ENCODE data around the gene PRSS50. TPM values are rescaled to one million over a fixed set of nuclear protein-coding genes. Genes with fewer than 3 reads are reported as not detected.

PRSS50 gene
- total RNA-seq, 4 donors from 2014 or later, result 0.31 to 0.54 TPM; not detected in 2

DNA sequence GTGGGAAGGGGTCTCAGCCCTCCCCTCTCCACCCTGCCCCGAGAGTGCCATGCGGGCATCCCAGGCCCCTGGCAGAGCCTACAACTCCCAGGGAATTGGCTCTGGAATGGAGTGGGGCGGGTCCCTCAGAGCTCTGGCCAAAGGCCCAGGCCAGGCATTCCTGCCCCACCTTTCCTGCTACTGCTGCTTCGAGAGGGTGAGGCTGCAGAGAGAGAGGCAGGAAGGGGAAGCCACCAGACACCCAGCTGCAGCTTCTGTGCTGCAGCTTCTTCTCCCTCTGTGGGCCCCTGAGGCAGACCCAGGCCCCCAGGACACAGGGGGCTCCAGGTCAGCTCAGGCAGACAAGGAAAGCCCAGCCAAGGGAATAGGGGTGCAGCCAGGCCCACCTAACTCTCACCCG, 26.9 kb downstream of the PRSS50 start:
- H3K27me3 ChIP-seq, result no peaks in the 10 kb centered on the region
- H3K27ac ChIP-seq, result no peak overlapping the region
- WGBS, 2 donors (ENCODE audit: low coverage in 1 of 2), result no CpG with 5 or more reads among the region's 5 CpGs
- no peak for ATAC-seq
- peaks cover 0 to 28% of the 10 kb centered on the region in 2 donors for H3K36me3 ChIP-seq
- no peak for TF ChIP-seq EP300 (IDR thresholded peaks at IDR 0.05)
- TF ChIP-seq POLR2A (IDR thresholded peaks at IDR 0.05), result no peak
- TF ChIP-seq, protein P1, sequence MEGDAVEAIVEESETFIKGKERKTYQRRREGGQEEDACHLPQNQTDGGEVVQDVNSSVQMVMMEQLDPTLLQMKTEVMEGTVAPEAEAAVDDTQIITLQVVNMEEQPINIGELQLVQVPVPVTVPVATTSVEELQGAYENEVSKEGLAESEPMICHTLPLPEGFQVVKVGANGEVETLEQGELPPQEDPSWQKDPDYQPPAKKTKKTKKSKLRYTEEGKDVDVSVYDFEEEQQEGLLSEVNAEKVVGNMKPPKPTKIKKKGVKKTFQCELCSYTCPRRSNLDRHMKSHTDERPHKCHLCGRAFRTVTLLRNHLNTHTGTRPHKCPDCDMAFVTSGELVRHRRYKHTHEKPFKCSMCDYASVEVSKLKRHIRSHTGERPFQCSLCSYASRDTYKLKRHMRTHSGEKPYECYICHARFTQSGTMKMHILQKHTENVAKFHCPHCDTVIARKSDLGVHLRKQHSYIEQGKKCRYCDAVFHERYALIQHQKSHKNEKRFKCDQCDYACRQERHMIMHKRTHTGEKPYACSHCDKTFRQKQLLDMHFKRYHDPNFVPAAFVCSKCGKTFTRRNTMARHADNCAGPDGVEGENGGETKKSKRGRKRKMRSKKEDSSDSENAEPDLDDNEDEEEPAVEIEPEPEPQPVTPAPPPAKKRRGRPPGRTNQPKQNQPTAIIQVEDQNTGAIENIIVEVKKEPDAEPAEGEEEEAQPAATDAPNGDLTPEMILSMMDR (IDR thresholded peaks at IDR 0.05), result no peak
- no peak for TF ChIP-seq POLR2AphosphoS5 (IDR thresholded peaks at IDR 0.05)
- H3K4me3 ChIP-seq, result no peak overlapping the region
- H3K9me3 ChIP-seq, result no peaks in the 10 kb centered on the region
- peaks cover 0 to 62% (median 29%) of the 10 kb centered on the region in 3 donors for H3K4me1 ChIP-seq

DNA sequence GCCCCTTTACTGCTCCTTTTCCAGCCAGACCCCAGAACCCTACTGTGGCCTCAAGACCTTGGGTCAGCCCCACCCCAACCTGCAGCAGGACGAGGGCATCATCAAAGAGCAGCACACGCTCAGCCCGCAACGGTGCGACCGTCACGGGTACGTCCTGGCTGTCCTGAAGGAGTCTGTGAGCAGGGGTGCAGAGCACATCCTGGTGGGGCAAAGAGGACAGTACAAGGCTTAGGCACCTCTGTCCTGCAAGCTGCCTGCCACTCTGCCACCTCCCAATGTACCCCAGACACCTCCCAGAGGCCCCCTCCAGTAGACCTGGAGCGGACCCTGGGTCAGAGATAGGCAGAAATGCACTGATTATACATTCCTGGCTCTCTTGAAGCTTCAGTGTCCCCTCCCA, 32.2 kb downstream of the PRSS50 start:
- no peak overlapping the region for H3K4me3 ChIP-seq
- WGBS, 2 donors (ENCODE audit: low coverage in 1 of 2), result 84% methylated on average over 5 of the region's 9 CpGs; no CpG with 5 or more reads in 1 of the 2 donors
- ATAC-seq, result no peak
- no peaks in the 10 kb centered on the region for H3K9me3 ChIP-seq
- peaks cover 0 to 10% (median 0%) of the 10 kb centered on the region in 3 donors for H3K4me1 ChIP-seq
- peaks cover 0 to 72% of the 10 kb centered on the region in 2 donors for H3K36me3 ChIP-seq
- H3K27ac ChIP-seq, result no peak overlapping the region
- H3K27me3 ChIP-seq, result no peaks in the 10 kb centered on the region
- TF ChIP-seq POLR2A (IDR thresholded peaks at IDR 0.05), result no peak
- no peak for TF ChIP-seq POLR2AphosphoS5 (IDR thresholded peaks at IDR 0.05)
- TF ChIP-seq EP300 (IDR thresholded peaks at IDR 0.05), result no peak
- TF ChIP-seq, protein P1 (IDR thresholded peaks at IDR 0.05), result no peak

- WGBS, 2 donors (ENCODE audit: low coverage in 1 of 2), result 100% methylated on average over 1 of the region's 2 CpGs; no CpG with 5 or more reads in 1 of the 2 donors
- H3K27ac ChIP-seq, result no peak overlapping the region
- H3K4me1 ChIP-seq, result peaks cover 0 to 4% (median 0%) of the 10 kb centered on the region in 3 donors
- H3K36me3 ChIP-seq, result peaks cover 0 to 77% of the 10 kb centered on the region in 2 donors
- H3K4me3 ChIP-seq, result no peak overlapping the region
- H3K27me3 ChIP-seq, result no peaks in the 10 kb centered on the region
- TF ChIP-seq POLR2A (IDR thresholded peaks at IDR 0.05), result no peak
- TF ChIP-seq, protein P1 (IDR thresholded peaks at IDR 0.05), result no peak
- TF ChIP-seq POLR2AphosphoS5 (IDR thresholded peaks at IDR 0.05), result no peak
- TF ChIP-seq EP300 (IDR thresholded peaks at IDR 0.05), result no peak
- no peak for ATAC-seq
- H3K9me3 ChIP-seq, result no peaks in the 10 kb centered on the region
Measured at GRCh38 chr3:46684891-46685290, 32.8 kb downstream of the PRSS50 start.

DNA sequence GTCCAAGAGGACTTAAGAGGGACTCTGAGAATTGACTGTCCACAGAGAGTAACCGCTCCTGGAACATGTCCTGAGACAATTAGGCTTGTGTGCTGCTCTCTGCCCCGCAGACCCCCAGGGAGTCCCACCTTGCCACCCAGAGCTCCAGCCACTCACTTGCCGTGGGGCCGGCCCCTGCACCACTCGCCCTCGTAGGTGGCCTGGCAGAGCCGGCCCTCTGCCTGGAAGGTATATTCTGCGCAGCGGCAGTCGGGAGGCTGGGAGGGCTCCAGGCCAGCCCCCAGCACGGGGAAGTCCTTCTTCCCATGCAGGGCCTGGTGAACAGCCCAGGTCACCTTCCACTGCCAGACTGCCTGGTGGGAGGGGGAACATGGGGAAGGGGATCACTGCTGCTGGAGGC, 34.7 kb downstream of the PRSS50 start:
- Histone ChIP-seq H3K4me1 (no peaks in the 10 kb centered on the region), H3K9me3 (no peaks in the 10 kb centered on the region), H3K36me3 (peaks cover 0 to 73% of the 10 kb centered on the region in 2 donors), H3K4me3 (no peak overlapping the region), H3K27ac (no peak overlapping the region), H3K27me3 (no peaks in the 10 kb centered on the region)
- TF ChIP-seq EP300 (IDR thresholded peaks at IDR 0.05) (no peak), POLR2A (IDR thresholded peaks at IDR 0.05) (no peak), POLR2AphosphoS5 (IDR thresholded peaks at IDR 0.05) (no peak)
- TF ChIP-seq, protein P1 (IDR thresholded peaks at IDR 0.05), result no peak
- WGBS, 2 donors (ENCODE audit: low coverage in 1 of 2), result 20% methylated on average over 1 of the region's 11 CpGs; no CpG with 5 or more reads in 1 of the 2 donors
- no peak for ATAC-seq

GRCh38 chr3:46681856-46682540, 35.7 kb downstream of the PRSS50 start:
- Histone ChIP-seq H3K9me3 (no peaks in the 10 kb centered on the region), H3K4me1 (no peaks in the 10 kb centered on the region), H3K4me3 (no peak overlapping the region), H3K27me3 (no peaks in the 10 kb centered on the region), H3K36me3 (peaks cover 0 to 63% of the 10 kb centered on the region in 2 donors), H3K27ac (no peak overlapping the region)
- no peak for ATAC-seq
- TF ChIP-seq POLR2A (IDR thresholded peaks at IDR 0.05), result no peak
- no peak for TF ChIP-seq EP300 (IDR thresholded peaks at IDR 0.05)
- no peak for TF ChIP-seq POLR2AphosphoS5 (IDR thresholded peaks at IDR 0.05)
- TF ChIP-seq, protein P1 (IDR thresholded peaks at IDR 0.05), result no peak
- 79 to 83% methylated on average over 1 to 8 of the region's 13 CpGs for WGBS, 2 donors (ENCODE audit: low coverage in 1 of 2)

All from gastroesophageal sphincter (tissue), 4 donors.